ENCODE data around the gene RABGAP1L.

The RABGAP1L gene

GRCh38 chr1:174753131-174753530 is 593.8 kb downstream of the RABGAP1L start:
- Histone ChIP-seq H3K4me1 (ENCODE audit: control insufficient read depth, insufficient read depth, low read length) (no peaks in the 10 kb centered on the region), H3K9me3 (ENCODE audit: control insufficient read depth, insufficient read depth, low read depth, low read length) (no peaks in the 10 kb centered on the region), H3K4me3 (ENCODE audit: low read depth, low read length) (no peak overlapping the region), H3K27ac (ENCODE audit: low read depth, low read length) (no peak overlapping the region), H3K9ac (ENCODE audit: low read length) (no peak overlapping the region), H3K36me3 (ENCODE audit: control insufficient read depth, insufficient read depth, low read length) (no peaks in the 10 kb centered on the region), H3K27me3 (ENCODE audit: control insufficient read depth, insufficient read depth, low read length) (no peaks in the 10 kb centered on the region)

- no peaks in the 10 kb centered on the region for H3K27me3 ChIP-seq (ENCODE audit: control insufficient read depth, insufficient read depth, low read length)
- H3K4me3 ChIP-seq (ENCODE audit: low read depth, low read length) = no peak overlapping the region
- no peaks in the 10 kb centered on the region for H3K9me3 ChIP-seq (ENCODE audit: control insufficient read depth, insufficient read depth, low read depth, low read length)
- H3K9ac ChIP-seq (ENCODE audit: low read length) = no peak overlapping the region
- no peaks in the 10 kb centered on the region for H3K4me1 ChIP-seq (ENCODE audit: control insufficient read depth, insufficient read depth, low read length)
- H3K36me3 ChIP-seq (ENCODE audit: control insufficient read depth, insufficient read depth, low read length) = no peaks in the 10 kb centered on the region
- no peak overlapping the region for H3K27ac ChIP-seq (ENCODE audit: low read depth, low read length)
Measured at GRCh38 chr1:174761335-174761734, 602.0 kb downstream of the RABGAP1L start.

- no peak overlapping the region for H3K27ac ChIP-seq (ENCODE audit: low read depth, low read length)
- H3K9ac ChIP-seq (ENCODE audit: low read length) = no peak overlapping the region
- H3K36me3 ChIP-seq (ENCODE audit: control insufficient read depth, insufficient read depth, low read length) = no peaks in the 10 kb centered on the region
- no peak overlapping the region for H3K4me3 ChIP-seq (ENCODE audit: low read depth, low read length)
- no peaks in the 10 kb centered on the region for H3K4me1 ChIP-seq (ENCODE audit: control insufficient read depth, insufficient read depth, low read length)
- H3K27me3 ChIP-seq (ENCODE audit: control insufficient read depth, insufficient read depth, low read length) = no peaks in the 10 kb centered on the region
- no peaks in the 10 kb centered on the region for H3K9me3 ChIP-seq (ENCODE audit: control insufficient read depth, insufficient read depth, low read depth, low read length)
Measured at GRCh38 chr1:174761901-174762585, 602.7 kb downstream of the RABGAP1L start.

- H3K27me3 ChIP-seq (ENCODE audit: control insufficient read depth, insufficient read depth, low read length) = no peaks in the 10 kb centered on the region
- H3K27ac ChIP-seq (ENCODE audit: low read depth, low read length) = no peak overlapping the region
- H3K4me1 ChIP-seq (ENCODE audit: control insufficient read depth, insufficient read depth, low read length) = no peaks in the 10 kb centered on the region
- H3K4me3 ChIP-seq (ENCODE audit: low read depth, low read length) = no peak overlapping the region
- no peak overlapping the region for H3K9ac ChIP-seq (ENCODE audit: low read length)
- H3K9me3 ChIP-seq (ENCODE audit: control insufficient read depth, insufficient read depth, low read depth, low read length) = no peaks in the 10 kb centered on the region
- H3K36me3 ChIP-seq (ENCODE audit: control insufficient read depth, insufficient read depth, low read length) = no peaks in the 10 kb centered on the region
Measured at GRCh38 chr1:174764191-174764590, 604.9 kb downstream of the RABGAP1L start.

GRCh38 chr1:174766727-174767126 is 607.4 kb downstream of the RABGAP1L start:
- Histone ChIP-seq H3K4me1 (ENCODE audit: control insufficient read depth, insufficient read depth, low read length) (no peaks in the 10 kb centered on the region), H3K9ac (ENCODE audit: low read length) (no peak overlapping the region), H3K4me3 (ENCODE audit: low read depth, low read length) (no peak overlapping the region)

GRCh38 chr1:174768516-174768915 is 609.2 kb downstream of the RABGAP1L start:
- H3K9me3 ChIP-seq (ENCODE audit: control insufficient read depth, insufficient read depth, low read depth, low read length) = no peaks in the 10 kb centered on the region
- H3K36me3 ChIP-seq (ENCODE audit: control insufficient read depth, insufficient read depth, low read length) = no peaks in the 10 kb centered on the region
- H3K9ac ChIP-seq (ENCODE audit: low read length) = no peak overlapping the region
- no peak overlapping the region for H3K27ac ChIP-seq (ENCODE audit: low read depth, low read length)
- H3K4me3 ChIP-seq (ENCODE audit: low read depth, low read length) = no peak overlapping the region
- H3K4me1 ChIP-seq (ENCODE audit: control insufficient read depth, insufficient read depth, low read length) = no peaks in the 10 kb centered on the region
- H3K27me3 ChIP-seq (ENCODE audit: control insufficient read depth, insufficient read depth, low read length) = no peaks in the 10 kb centered on the region

More at GRCh38 chr1:174766727-174767126, 607.4 kb downstream of the RABGAP1L start:
- H3K9me3 ChIP-seq (ENCODE audit: control insufficient read depth, insufficient read depth, low read depth, low read length) = no peaks in the 10 kb centered on the region
- H3K27me3 ChIP-seq (ENCODE audit: control insufficient read depth, insufficient read depth, low read length) = no peaks in the 10 kb centered on the region
- no peaks in the 10 kb centered on the region for H3K36me3 ChIP-seq (ENCODE audit: control insufficient read depth, insufficient read depth, low read length)
- no peak overlapping the region for H3K27ac ChIP-seq (ENCODE audit: low read depth, low read length)

- Histone ChIP-seq H3K27me3 (ENCODE audit: control insufficient read depth, insufficient read depth, low read length) (no peaks in the 10 kb centered on the region), H3K4me3 (ENCODE audit: low read depth, low read length) (no peak overlapping the region), H3K36me3 (ENCODE audit: control insufficient read depth, insufficient read depth, low read length) (no peaks in the 10 kb centered on the region), H3K27ac (ENCODE audit: low read depth, low read length) (no peak overlapping the region), H3K9me3 (ENCODE audit: control insufficient read depth, insufficient read depth, low read depth, low read length) (no peaks in the 10 kb centered on the region), H3K9ac (ENCODE audit: low read length) (no peak overlapping the region), H3K4me1 (ENCODE audit: control insufficient read depth, insufficient read depth, low read length) (no peaks in the 10 kb centered on the region)
Measured at GRCh38 chr1:174768949-174769348, 609.6 kb downstream of the RABGAP1L start.

GRCh38 chr1:174769961-174770549 is 610.7 kb downstream of the RABGAP1L start:
- no peaks in the 10 kb centered on the region for H3K4me1 ChIP-seq (ENCODE audit: control insufficient read depth, insufficient read depth, low read length)
- no peak overlapping the region for H3K9ac ChIP-seq (ENCODE audit: low read length)
- H3K4me3 ChIP-seq (ENCODE audit: low read depth, low read length) = no peak overlapping the region
- no peaks in the 10 kb centered on the region for H3K36me3 ChIP-seq (ENCODE audit: control insufficient read depth, insufficient read depth, low read length)
- no peak overlapping the region for H3K27ac ChIP-seq (ENCODE audit: low read depth, low read length)
- H3K9me3 ChIP-seq (ENCODE audit: control insufficient read depth, insufficient read depth, low read depth, low read length) = no peaks in the 10 kb centered on the region
- no peaks in the 10 kb centered on the region for H3K27me3 ChIP-seq (ENCODE audit: control insufficient read depth, insufficient read depth, low read length)

GRCh38 chr1:174775621-174776020 is 616.3 kb downstream of the RABGAP1L start:
- no peak overlapping the region for H3K27ac ChIP-seq (ENCODE audit: low read depth, low read length)
- H3K4me1 ChIP-seq (ENCODE audit: control insufficient read depth, insufficient read depth, low read length) = no peaks in the 10 kb centered on the region

GRCh38 chr1:174777262-174777661 is 617.9 kb downstream of the RABGAP1L start:
- Histone ChIP-seq H3K9ac (ENCODE audit: low read length) (no peak overlapping the region), H3K27ac (ENCODE audit: low read depth, low read length) (no peak overlapping the region), H3K36me3 (ENCODE audit: control insufficient read depth, insufficient read depth, low read length) (no peaks in the 10 kb centered on the region), H3K4me3 (ENCODE audit: low read depth, low read length) (no peak overlapping the region), H3K9me3 (ENCODE audit: control insufficient read depth, insufficient read depth, low read depth, low read length) (no peaks in the 10 kb centered on the region), H3K4me1 (ENCODE audit: control insufficient read depth, insufficient read depth, low read length) (no peaks in the 10 kb centered on the region), H3K27me3 (ENCODE audit: control insufficient read depth, insufficient read depth, low read length) (no peaks in the 10 kb centered on the region)

More at GRCh38 chr1:174775621-174776020, 616.3 kb downstream of the RABGAP1L start:
- H3K27me3 ChIP-seq (ENCODE audit: control insufficient read depth, insufficient read depth, low read length) = no peaks in the 10 kb centered on the region
- H3K9ac ChIP-seq (ENCODE audit: low read length) = no peak overlapping the region
- H3K4me3 ChIP-seq (ENCODE audit: low read depth, low read length) = no peak overlapping the region
- H3K36me3 ChIP-seq (ENCODE audit: control insufficient read depth, insufficient read depth, low read length) = no peaks in the 10 kb centered on the region
- H3K9me3 ChIP-seq (ENCODE audit: control insufficient read depth, insufficient read depth, low read depth, low read length) = no peaks in the 10 kb centered on the region

- Histone ChIP-seq H3K27me3 (ENCODE audit: control insufficient read depth, insufficient read depth, low read length) (no peaks in the 10 kb centered on the region), H3K4me3 (ENCODE audit: low read depth, low read length) (no peak overlapping the region), H3K36me3 (ENCODE audit: control insufficient read depth, insufficient read depth, low read length) (no peaks in the 10 kb centered on the region), H3K9me3 (ENCODE audit: control insufficient read depth, insufficient read depth, low read depth, low read length) (no peaks in the 10 kb centered on the region), H3K4me1 (ENCODE audit: control insufficient read depth, insufficient read depth, low read length) (peaks cover 3% of the 10 kb centered on the region; the same call in 1 of the 2 replicates), H3K27ac (ENCODE audit: low read depth, low read length) (no peak overlapping the region), H3K9ac (ENCODE audit: low read length) (no peak overlapping the region)
Measured at GRCh38 chr1:174785510-174785909, 626.2 kb downstream of the RABGAP1L start.
